GM12892 (cell line): Measurements from ENCODE around the gene UBE3D.

Experiments
- DNase-seq: peaks from one replicate; pipeline ENCODE4 v3.0.0; 2011; ENCODE audit not compliant: insufficient read length
- FAIRE-seq: peaks from 2 replicates; lab custom pipeline; 2011; peaks lifted over from hg19 to GRCh38; lab: Jason Lieb, UNC
- POLR2A ChIP-seq: IDR thresholded peaks from 2 replicates; pipeline ENCODE4 v1.6.1; 2011; ENCODE audit warnings: low read depth, low read length, control low read depth
- POLR2AphosphoS5 ChIP-seq: IDR thresholded peaks from 2 replicates; pipeline ENCODE4 v1.6.1; 2011; ENCODE audit warnings: low read depth, low read length, control low read depth
- TAF1 ChIP-seq: IDR thresholded peaks from 2 replicates; pipeline ENCODE4 v1.6.1; 2011; ENCODE audit warnings: low read depth, mild to moderate bottlenecking, control low read depth, low read length, borderline replicate concordance

The UBE3D gene

GRCh38 chr6:82924799-82925535, 140.7 kb downstream of the UBE3D start:
- no peak for TF ChIP-seq TAF1
- no peak for TF ChIP-seq POLR2AphosphoS5
- TF ChIP-seq POLR2A, result no peak
- FAIRE-seq, result no peak
- DNase-seq, result no peak

GRCh38 chr6:82921258-82921657, 144.4 kb downstream of the UBE3D start:
- DNase-seq (no peak), FAIRE-seq (no peak)
- TF ChIP-seq POLR2A (no peak), TAF1 (no peak), POLR2AphosphoS5 (no peak)

GRCh38 chr6:82917346-82918064, 148.1 kb downstream of the UBE3D start:
- FAIRE-seq (no peak), DNase-seq (no peak)
- TF ChIP-seq POLR2A (no peak), TAF1 (no peak), POLR2AphosphoS5 (no peak)

- FAIRE-seq, result no peak
These were observed 150.0 kb downstream of the UBE3D start for GRCh38 chr6:82915666-82916065.

GRCh38 chr6:82914511-82914910, 151.1 kb downstream of the UBE3D start:
- no peak for TF ChIP-seq TAF1
- no peak for TF ChIP-seq POLR2AphosphoS5
- TF ChIP-seq POLR2A, result no peak
- FAIRE-seq, result no peak
- DNase-seq, result no peak

More at GRCh38 chr6:82915666-82916065, 150.0 kb downstream of the UBE3D start:
- no peak for DNase-seq
- TF ChIP-seq POLR2AphosphoS5, result no peak
- TF ChIP-seq TAF1, result no peak
- no peak for TF ChIP-seq POLR2A

GRCh38 chr6:82910820-82911219, 154.8 kb downstream of the UBE3D start:
- no peak for TF ChIP-seq TAF1
- TF ChIP-seq POLR2AphosphoS5, result no peak
- no peak for TF ChIP-seq POLR2A
- no peak for FAIRE-seq
- DNase-seq, result no peak

GRCh38 chr6:82910395-82910794, 155.2 kb downstream of the UBE3D start:
- FAIRE-seq (no peak), DNase-seq (no peak)
- TF ChIP-seq TAF1 (no peak), POLR2A (no peak), POLR2AphosphoS5 (no peak)

GRCh38 chr6:82909551-82909950, 156.1 kb downstream of the UBE3D start:
- DNase-seq (no peak), FAIRE-seq (no peak)
- TF ChIP-seq POLR2A (no peak), TAF1 (no peak), POLR2AphosphoS5 (no peak)

GRCh38 chr6:82908661-82909060, 157.0 kb downstream of the UBE3D start:
- DNase-seq, result no peak
- no peak for TF ChIP-seq POLR2A
- TF ChIP-seq TAF1, result no peak
- no peak for TF ChIP-seq POLR2AphosphoS5
- FAIRE-seq, result no peak

- DNase-seq (no peak), FAIRE-seq (no peak)
- TF ChIP-seq TAF1 (no peak), POLR2A (no peak), POLR2AphosphoS5 (no peak)
These were observed 158.7 kb downstream of the UBE3D start for GRCh38 chr6:82906951-82907350.

GRCh38 chr6:82906489-82906888, 159.2 kb downstream of the UBE3D start:
- no peak for TF ChIP-seq POLR2AphosphoS5
- TF ChIP-seq POLR2A, result no peak
- no peak for DNase-seq
- no peak for FAIRE-seq

GRCh38 chr6:82904860-82905259, 160.8 kb downstream of the UBE3D start:
- DNase-seq, result no peak
- FAIRE-seq, result no peak
- TF ChIP-seq POLR2AphosphoS5 (no peak), TAF1 (no peak), POLR2A (no peak)
